Right lobe of liver (tissue), 6 donors: ENCODE data around the gene MGAT3. TPM values are rescaled to one million over a fixed set of nuclear protein-coding genes. Genes with fewer than 3 reads are reported as not detected.

Experiments used
- ATAC-seq, 4 donors: fragments of 200-7000 bp; cut with Tn5 transposase; one replicate each; pipeline ENCODE4 v1.9.1; 2020; ENCODE audit warnings: mild to moderate bottlenecking in 4 of 4, moderate library complexity in 4 of 4
- DNase-seq, 3 donors: peaks; one replicate each; pipeline ENCODE4 v3.0.0-alpha.2; 2020
- H3K27ac ChIP-seq, 3 donors: fragments of 200-600 bp; one replicate each; pipeline ENCODE4 v1.8.0; 2022
- H3K27me3 ChIP-seq, 2 donors: fragments of 200-600 bp; one replicate each; pipeline ENCODE4 v1.8.0; 2022
- H3K36me3 ChIP-seq, 4 donors: fragments of 200-600 bp; sonication (generic) in 1 of 4; one replicate each; pipeline versions ENCODE4 v1.5.1 to v1.8.0; 2017 to 2022; ENCODE audit warnings: control low read depth in 1 of 4
- H3K4me1 ChIP-seq, 4 donors: fragments of 200-600 bp; sonication (generic) in 1 of 4; one replicate each; pipeline versions ENCODE4 v1.5.1 to v1.8.0; 2017 to 2022; ENCODE audit warnings: control low read depth in 1 of 4
- H3K4me3 ChIP-seq, 3 donors: fragments of 200-600 bp; one replicate each; pipeline ENCODE4 v1.8.0; 2022
- H3K9me3 ChIP-seq, 4 donors: fragments of 200-600 bp; sonication (generic) in 1 of 4; one replicate each; pipeline versions ENCODE4 v1.5.1 to v1.8.0; 2017 to 2022; ENCODE audit warnings: control low read depth in 1 of 4
- POLR2A ChIP-seq: fragments of 450-650 bp; IDR thresholded peaks from one replicate; pipeline ENCODE4 v1.6.1; 2017; ENCODE audit warnings: antibody characterized with exemption, mild to moderate bottlenecking
- WGBS: methylation state at CpG from one replicate; pipeline ENCODE4 v1.1.6; 2018; ENCODE audit warnings: low coverage, low lambda C conversion rate; ENCODE audit not compliant: insufficient coverage; ENCODE audit errors: missing lambda C conversion rate; 5-methylcytosine and 5-hydroxymethylcytosine counted together
- intact Hi-C, 2 donors: fragments of 100-400 bp; cut with DNase I; formaldehyde crosslinking; loops; one replicate each; pipeline versions ENCODE4 v1.11.2 to v1.14.1; 2022
- total RNA-seq, 6 experiments: library from RNA; depleted of rRNA in 2 of 6; stranded (reverse); fragments of >200 nt in 2 of 6; fragmentation: NEBNext Ultra II Directional in 3 of 6; extraction: Animal tissue kit (Norgen Biotek cat#: 25700) in 3 of 6; gene quantifications; one replicate each; pipeline versions ENCODE4 v1.1.0 to v1.2.4, GENCODE V29; 2016 to 2023
- TF ChIP-seq, protein P1 (sequence below), 4 donors: fragments of 200-600 bp in 3 of 4; fragments of 450-650 bp in 1 of 4; IDR thresholded peaks; one replicate each; pipeline versions ENCODE4 v1.5.1 to v1.8.0; 2016 to 2022; ENCODE audit warnings: antibody characterized with exemption in 4 of 4, mild to moderate bottlenecking in 2 of 4
- donor health status: DM: no; HTN: yes; CAD: no.
- donor health status: DM: no; HTN: no; CAD: no.
- donor health status: DM: no; HTN: no; CAD: no.
- donor health status: DM: no; HTN: yes; CAD: no.
- donor health status: DM: no; HTN: yes; CAD: no.

MGAT3 gene
- total RNA-seq, 6 experiments from 2014 or later: 0.05 to 0.38 (median 0.07) TPM; not detected in 1

DNA sequence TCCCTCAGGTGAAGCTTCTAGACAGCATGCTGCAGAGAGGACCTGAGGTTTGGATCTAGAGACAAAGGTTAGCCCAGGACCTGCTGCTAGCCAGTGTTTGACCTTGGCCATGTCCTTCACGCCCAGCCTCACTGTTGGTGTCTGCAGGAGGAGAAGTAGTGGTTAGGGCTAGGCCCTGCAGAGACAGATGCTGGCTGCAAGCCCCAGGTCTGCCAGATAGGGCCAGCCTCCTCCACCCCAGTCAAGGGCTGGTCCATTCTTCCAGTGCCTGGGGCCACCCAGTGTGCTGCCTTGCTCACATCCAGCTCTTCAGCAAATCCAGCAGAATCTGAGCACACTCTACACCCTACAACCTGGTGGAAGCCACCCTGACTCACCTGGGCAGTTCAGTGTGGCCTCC, 23.7 kb downstream of the MGAT3 start:
- intact Hi-C loops: no loop called here

DNA sequence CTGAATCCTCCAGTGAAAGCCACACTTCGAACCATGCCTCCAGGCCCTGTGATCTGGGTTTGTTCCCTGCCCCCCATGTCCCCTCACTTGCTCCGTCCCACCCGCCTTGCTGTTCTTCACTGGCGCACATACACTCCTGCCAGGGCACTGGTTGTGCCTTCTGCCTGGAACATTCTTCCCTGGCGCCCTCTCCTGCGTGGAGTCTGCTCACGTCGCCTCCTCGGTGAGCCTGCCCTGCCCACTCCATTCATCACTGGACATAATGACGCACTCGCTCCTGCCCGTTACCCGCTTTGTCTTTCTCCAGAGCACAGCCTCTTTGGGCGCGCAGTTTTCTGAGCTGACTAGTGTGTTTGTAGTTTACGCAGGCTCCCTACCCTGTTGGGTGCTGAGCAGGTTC, 24.2 kb downstream of the MGAT3 start:
- TF ChIP-seq, protein P1, sequence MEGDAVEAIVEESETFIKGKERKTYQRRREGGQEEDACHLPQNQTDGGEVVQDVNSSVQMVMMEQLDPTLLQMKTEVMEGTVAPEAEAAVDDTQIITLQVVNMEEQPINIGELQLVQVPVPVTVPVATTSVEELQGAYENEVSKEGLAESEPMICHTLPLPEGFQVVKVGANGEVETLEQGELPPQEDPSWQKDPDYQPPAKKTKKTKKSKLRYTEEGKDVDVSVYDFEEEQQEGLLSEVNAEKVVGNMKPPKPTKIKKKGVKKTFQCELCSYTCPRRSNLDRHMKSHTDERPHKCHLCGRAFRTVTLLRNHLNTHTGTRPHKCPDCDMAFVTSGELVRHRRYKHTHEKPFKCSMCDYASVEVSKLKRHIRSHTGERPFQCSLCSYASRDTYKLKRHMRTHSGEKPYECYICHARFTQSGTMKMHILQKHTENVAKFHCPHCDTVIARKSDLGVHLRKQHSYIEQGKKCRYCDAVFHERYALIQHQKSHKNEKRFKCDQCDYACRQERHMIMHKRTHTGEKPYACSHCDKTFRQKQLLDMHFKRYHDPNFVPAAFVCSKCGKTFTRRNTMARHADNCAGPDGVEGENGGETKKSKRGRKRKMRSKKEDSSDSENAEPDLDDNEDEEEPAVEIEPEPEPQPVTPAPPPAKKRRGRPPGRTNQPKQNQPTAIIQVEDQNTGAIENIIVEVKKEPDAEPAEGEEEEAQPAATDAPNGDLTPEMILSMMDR (IDR thresholded peaks at IDR 0.05): no peak
- no peak for TF ChIP-seq POLR2A
- DNase-seq (no peak), ATAC-seq (no peak)
- H3K36me3 ChIP-seq: no peaks in the 10 kb centered on the region
- WGBS: 87% methylated on average over 15 of the region's 16 CpGs
- H3K27ac ChIP-seq: no peak overlapping the region
- H3K4me1 ChIP-seq: no peaks in the 10 kb centered on the region
- no peak overlapping the region for H3K4me3 ChIP-seq
- H3K9me3 ChIP-seq: no peaks in the 10 kb centered on the region
- intact Hi-C loops: no loop called here
- H3K27me3 ChIP-seq: no peaks in the 10 kb centered on the region

More for the DNA sequence above, 23.7 kb downstream of the MGAT3 start:
- Histone ChIP-seq H3K27me3 (no peaks in the 10 kb centered on the region), H3K27ac (no peak overlapping the region), H3K9me3 (no peaks in the 10 kb centered on the region), H3K4me3 (no peak overlapping the region), H3K4me1 (no peaks in the 10 kb centered on the region), H3K36me3 (no peaks in the 10 kb centered on the region)
- no CpG with 5 or more reads among the region's 1 CpG for WGBS
- TF ChIP-seq, protein P1 (IDR thresholded peaks at IDR 0.05): no peak
- no peak for TF ChIP-seq POLR2A
- DNase-seq (no peak), ATAC-seq (no peak)

DNA sequence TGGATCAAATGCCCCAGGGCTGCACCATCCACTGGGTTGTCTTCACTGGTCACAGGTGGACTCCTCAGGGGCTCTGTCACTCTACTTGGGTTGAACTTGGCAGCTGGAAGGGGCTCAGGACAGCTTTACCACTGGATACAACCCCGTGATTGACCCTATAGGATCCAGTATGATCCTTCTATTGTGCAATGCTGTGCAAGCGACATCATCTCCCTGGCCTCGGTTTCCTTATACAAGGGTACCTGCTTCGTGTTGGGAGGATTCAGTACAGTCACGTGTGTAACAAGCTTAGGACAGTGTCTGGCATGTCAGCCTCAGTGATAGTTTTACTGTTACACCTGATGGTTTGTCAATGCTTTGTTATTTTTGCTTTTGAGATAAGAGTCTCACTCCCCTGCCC, 24.8 kb downstream of the MGAT3 start:
- intact Hi-C loops: no loop called here
- no peak overlapping the region for H3K27ac ChIP-seq
- H3K27me3 ChIP-seq: no peaks in the 10 kb centered on the region
- TF ChIP-seq, protein P1 (IDR thresholded peaks at IDR 0.05): no peak
- ATAC-seq (no peak), DNase-seq (no peak)
- H3K4me3 ChIP-seq: no peak overlapping the region
- no peaks in the 10 kb centered on the region for H3K4me1 ChIP-seq
- no peaks in the 10 kb centered on the region for H3K9me3 ChIP-seq
- H3K36me3 ChIP-seq: no peaks in the 10 kb centered on the region
- WGBS: 71% methylated on average over 3 of the region's 5 CpGs

DNA sequence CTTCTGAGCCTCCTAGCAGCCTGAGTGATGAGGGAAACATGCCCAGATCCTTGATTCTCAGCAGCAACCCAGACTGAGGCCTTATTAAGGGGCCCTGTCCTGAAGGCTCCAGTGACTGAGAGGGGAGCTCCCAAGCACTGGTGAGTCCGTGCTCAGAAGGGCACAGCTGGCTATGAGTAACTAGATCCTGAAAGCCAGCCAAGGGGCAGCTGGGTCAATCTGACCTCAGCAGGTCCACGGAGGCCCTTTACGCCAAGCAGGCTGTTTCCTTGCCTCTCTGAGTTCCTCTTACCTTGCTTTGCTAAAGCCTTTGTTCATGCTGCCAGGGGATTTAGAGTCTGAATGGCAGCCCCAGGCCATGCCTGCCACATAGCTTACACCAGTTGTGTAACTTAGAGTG, 26.0 kb downstream of the MGAT3 start:
- TF ChIP-seq POLR2A: no peak
- TF ChIP-seq, protein P1 (IDR thresholded peaks at IDR 0.05): no peak
- no CpG with 5 or more reads among the region's 3 CpGs for WGBS
- Histone ChIP-seq H3K36me3 (no peaks in the 10 kb centered on the region), H3K4me1 (no peaks in the 10 kb centered on the region), H3K4me3 (no peak overlapping the region), H3K27me3 (no peaks in the 10 kb centered on the region), H3K27ac (no peak overlapping the region), H3K9me3 (no peaks in the 10 kb centered on the region)
- DNase-seq (peak in 2 of 3 donors; percentile 51 to 68), ATAC-seq (peak; percentile 48 to 93 (median 70))
- intact Hi-C loops: no loop called here
